HG02981 (cell line): ENCODE measurements around the gene NFKBIA.
"Not testable (repeated sequence)": the region's sequence is repeated elsewhere in the genome, so short reads cannot be mapped to it uniquely, and the experiment has no call there.

ENCODE experiments used
- ATAC-seq: cut with Tn5 transposase; IDR thresholded peaks from one replicate; pipeline ENCODE4 v1.9.1; 2021; ENCODE audit warnings: mild to moderate bottlenecking, moderate library complexity; ENCODE audit not compliant: unreplicated experiment

Gene NFKBIA

GRCh38 chr14:35392103-35392502 lies 12.4 kb downstream of the NFKBIA start:
- no peak for ATAC-seq

GRCh38 chr14:35391388-35391710 lies 13.2 kb downstream of the NFKBIA start:
- ATAC-seq, result no peak

DNA sequence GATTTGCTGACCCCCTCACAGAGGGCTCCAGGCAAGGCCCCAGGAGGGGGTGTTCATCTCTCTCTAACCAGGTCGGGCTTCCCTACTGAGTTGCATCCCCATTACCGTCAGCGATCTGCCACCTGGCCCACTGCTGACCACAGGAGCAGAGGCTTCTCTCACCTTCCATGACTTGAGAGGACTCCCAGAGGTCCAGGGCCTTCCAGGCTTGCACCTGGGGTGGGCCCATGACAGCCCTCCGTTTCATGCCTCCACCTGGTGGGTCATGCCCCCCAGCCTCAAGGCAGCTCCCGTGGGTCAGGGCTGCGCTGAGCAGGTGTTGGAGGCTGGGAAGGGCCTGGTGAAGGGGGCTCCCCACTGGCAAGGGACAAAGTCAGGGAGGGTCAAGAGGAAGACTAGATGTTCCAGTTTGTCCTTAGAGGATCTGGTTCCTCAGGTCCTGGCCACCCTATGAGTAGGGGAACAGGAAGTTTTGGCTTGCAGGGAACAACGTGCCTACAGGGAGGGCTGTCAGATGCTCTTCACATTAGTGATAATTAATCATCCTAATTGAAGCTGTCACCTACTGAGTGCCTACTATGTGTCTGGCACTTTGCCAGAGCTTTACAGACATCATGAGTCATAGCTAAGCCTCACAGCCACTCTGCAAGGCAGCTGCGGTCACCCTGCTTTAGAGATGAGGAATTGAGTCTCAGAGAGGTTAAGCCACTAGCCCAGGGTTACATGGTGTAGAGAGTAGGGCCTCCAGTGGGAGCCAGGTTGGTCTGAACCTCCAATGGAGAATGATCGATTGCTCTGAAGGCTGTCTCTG lies 13.8 kb downstream of the NFKBIA start:
- ATAC-seq, result no peak

DNA sequence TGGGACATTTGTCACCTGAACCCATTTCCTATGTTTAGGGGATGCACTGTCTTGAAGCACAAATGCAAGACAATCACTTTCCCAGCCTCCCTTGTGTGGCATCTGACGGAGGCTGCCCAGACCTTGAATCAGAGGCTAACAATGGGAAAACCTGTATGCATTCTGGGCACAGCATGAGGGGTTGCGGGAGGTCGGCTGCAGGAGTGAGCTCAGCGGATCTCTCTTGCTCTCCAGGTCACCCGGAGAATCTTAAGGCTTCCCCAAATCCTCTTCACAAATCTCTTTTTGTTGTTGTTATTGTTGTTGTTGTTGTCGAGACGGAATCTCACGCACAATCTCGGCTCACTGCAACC lies 15.3 kb downstream of the NFKBIA start:
- no peak for ATAC-seq

DNA sequence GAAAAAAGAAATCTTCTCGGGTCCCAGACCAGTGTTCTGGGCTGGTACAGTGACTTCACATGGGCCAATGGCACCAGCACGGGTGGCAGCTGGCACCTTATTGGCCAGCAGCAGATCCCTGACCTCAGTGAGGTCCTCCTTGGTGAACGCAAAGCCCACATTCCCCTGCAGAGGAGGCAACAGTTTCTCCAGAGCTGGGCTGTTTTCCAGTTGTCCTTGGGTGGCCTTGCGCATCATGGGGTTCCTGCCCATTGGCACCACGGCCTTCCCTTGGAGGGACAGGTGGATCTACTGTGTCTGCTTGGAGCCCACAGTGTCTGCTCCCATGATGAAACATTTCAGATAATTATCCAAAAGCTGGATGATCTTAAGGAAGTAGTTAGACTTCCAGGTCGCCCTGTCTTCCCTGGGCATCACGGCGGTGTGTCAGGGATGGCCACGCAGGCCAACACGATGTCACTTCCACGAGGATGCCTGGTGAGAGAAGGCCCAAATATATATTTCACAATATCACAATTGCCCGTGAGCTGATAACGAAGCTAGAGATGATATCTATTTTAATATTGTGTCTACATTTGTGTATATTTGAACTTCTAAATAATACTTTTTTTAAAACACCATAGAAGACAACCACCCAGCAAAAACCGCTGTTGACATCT lies 15.8 kb downstream of the NFKBIA start:
- ATAC-seq, result no peak

DNA sequence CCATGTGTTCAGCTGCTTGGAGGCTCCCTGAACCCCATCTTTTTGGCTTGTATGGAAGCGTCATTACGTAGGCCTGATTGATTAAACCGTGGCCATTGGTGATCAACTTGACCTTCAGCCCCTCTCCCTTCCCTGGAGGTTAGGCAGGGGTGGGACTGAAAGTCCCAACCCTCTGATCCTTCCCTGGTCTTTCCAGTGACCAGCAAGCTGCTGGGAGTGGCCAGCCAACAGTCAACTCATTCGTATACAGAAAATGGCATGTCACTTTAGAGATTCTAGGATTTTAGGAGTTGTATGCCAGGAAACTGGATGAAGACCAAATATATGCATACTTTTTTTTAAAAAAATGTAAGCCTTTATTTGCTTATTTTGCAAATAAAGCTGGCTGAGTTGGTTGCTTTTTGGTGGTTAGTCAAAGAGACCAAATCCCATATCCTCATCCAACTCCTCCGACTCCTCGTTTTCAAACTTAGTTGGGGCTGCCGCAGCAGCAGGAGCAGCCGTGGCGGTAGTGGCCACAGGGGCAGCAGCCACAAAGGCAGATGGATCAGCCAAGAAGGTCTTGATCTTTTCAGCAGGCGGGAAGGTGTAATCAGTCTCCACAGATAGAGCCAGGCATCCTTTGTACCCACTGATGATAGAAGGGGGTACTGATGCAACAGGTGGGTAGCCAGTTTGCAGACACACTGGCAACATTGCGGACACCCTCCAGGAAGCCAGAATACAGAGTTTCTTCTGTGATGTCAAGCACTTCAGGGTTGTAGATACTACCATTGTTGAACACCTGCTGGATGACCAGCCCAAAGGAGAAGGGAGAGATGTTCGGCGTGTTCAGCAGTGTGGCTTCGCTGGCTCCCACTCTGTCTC lies 16.6 kb downstream of the NFKBIA start:
- no peak for ATAC-seq

- no peak for ATAC-seq
These were observed 17.3 kb downstream of the NFKBIA start for GRCh38 chr14:35387219-35387618.

GRCh38 chr14:35386673-35387125 lies 17.9 kb downstream of the NFKBIA start:
- no peak for ATAC-seq

DNA sequence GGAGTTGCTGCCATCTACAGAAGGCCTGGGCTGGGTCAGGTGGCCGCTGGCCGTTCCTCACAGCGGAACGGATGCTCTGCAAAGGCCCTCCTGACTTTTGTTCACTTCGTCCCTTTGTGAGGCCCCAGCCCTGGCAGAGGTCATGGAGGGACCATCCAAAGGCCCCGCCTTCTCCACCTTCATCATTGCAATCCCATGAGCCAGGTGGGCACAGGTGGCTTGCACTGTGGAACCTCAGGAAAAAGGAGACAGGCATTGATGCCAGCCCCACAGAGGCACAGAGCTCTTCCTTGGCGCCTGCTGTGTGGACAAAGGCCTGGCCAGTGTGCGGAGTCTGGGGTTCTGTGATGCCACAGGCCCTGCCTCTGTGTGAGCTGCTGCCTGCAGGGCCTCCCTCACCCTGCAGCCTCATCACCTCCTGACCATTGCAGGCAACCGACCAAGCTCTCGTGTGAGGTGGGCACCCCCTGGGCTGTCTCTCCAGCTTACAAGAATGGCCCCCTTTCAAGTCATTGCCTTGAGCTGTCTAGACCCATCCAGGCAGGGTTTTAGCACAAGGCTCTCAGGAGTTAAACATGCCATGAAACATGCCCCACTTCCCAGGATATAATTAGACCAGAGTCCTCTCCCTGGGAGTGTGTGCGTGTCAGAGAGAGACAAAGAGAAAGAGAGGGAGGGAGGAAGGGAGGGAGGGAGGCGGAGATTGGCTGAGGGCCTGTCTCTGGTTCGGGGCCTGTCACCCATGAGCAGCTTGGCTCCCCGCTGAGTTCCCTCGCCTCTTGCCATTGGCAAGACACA lies 19.3 kb downstream of the NFKBIA start:
- ATAC-seq, result no peak

GRCh38 chr14:35384455-35385041 lies 20.0 kb downstream of the NFKBIA start:
- no peak for ATAC-seq

DNA sequence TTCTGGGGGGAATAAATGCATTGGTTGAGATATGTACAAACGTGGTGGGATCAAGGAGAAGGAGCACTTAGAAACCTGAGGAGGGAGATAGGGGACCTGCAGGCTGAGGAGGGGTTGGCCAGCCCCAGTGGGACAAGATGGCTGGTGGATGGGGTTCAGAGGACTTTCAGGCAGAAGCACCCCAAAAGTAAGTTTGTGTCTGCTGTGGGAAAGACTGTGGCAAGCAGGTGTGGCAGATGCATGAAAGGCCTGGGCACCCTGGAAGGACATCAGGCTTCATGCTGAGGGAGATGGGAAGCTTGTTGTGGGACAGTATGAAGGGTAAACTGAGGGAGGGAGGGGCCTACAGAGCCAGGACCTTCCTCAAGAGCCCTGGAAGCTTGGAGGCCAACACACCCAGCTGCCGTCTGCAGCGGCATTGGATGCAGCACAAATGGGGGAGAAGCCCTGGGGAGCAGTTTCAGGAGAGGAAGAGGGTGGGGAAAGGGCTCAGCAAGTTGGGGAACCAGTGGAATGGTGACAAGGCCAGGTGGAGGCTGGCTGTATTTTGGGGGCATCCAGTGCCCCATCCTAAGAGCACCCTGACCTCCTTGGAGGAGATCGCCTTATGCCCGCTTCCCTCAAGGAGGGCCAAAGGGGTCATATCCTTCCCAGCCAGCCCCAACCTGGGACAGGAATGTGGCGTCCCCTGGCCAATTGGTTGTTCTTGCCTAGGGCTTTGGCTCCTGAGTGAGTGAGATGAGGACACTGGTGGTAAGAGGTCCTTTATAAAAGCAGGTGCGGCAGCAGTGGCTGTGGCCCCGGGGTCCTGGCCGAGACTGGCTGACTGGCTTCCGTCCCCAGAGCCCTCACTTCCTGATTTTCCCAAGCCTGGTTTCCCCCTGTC lies 20.7 kb downstream of the NFKBIA start:
- ATAC-seq, result no peak

GRCh38 chr14:35380794-35381193 lies 23.8 kb downstream of the NFKBIA start:
- no peak for ATAC-seq

DNA sequence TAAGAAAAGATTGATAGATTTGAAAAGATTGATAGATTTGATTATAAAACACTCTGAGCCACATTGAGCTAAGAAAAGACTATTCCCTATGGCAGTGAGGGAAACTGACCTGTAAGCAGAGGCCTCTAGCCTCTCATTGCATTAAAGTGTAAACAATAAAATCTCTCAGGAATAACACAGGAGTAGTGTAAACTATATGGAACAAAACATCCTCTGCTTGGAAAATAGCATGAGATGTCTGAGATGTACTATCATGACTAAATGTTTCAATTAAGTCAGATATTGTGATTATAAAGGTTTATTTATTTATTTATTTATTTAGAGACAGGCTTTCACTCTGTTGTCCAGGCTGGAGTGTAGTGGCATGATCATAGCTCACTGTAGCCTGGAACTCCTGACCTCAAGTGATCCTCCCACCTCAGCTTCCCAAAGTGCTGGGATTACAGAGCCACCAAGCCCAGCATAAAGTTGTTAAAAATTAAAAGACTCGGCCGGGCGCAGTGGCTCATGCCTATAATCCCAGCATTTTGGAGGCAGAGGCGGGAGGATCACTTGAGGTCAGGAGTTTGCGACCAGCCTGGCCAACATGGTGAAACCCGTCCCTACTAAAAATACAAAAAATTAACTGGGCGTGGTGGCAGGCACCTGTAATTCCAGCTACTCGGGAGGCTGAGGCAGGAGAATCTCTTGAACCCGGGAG lies 25.2 kb downstream of the NFKBIA start:
- ATAC-seq, result not testable (repeated sequence)

DNA sequence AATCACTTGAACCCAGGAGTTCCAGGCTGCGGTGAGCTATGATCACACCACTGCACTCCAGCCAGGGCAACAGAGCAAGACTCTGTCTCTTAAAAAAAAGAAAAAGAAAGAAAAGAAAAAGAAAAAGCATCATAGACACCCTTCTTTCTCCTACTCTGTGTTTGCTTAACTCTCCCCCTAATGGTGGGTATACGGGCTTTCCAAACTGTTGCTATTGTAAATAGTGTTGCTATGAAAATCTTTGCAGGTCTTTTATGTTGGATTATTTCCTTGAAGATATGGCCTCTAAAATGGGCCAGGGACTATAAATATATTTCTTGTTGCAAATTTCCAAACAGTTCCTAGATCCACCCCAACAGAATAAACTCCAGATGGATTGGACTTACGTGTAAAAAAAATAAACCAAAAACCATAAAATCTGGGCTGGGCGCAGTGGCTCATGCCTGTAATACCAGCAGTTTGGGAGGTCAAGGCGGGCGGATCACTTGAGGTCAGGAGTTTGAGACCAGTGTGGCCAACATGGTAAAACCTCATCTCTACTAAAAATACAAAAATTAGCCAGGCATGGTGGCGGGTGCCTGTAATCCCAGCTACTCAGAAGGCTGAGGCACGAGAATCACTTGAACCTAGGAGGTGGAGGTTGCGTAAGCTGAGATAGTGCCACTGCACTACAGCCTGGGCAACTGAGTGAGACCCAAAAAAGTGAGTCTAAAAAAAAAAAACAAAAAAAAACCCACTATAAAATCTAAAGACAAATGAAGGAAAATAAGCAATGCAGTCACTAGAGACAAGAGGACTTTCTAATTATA lies 25.9 kb downstream of the NFKBIA start:
- ATAC-seq, result no peak

GRCh38 chr14:35375558-35376025 lies 29.0 kb downstream of the NFKBIA start:
- ATAC-seq, result no peak

DNA sequence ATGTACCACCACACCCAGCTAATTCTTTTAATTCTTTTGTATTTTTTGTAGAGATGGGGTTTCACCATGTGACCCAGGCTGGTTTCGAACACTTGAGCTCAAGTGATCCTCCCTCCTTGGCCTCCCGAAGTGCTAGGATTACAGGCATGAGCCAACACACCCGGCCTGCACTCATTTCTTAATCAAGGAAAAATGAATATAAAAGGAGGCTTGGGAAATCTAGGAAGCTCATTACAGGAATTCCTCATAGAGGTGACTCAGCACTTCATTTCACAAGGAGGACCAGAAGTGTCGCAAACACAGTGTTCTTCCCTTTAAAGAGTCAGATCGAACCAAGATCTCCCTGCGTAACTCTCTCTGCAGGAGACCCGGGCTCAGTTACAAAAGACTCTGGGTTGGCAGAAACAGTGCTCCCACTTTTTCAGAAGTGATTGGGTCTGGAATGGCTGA lies 30.3 kb downstream of the NFKBIA start:
- no peak for ATAC-seq

DNA sequence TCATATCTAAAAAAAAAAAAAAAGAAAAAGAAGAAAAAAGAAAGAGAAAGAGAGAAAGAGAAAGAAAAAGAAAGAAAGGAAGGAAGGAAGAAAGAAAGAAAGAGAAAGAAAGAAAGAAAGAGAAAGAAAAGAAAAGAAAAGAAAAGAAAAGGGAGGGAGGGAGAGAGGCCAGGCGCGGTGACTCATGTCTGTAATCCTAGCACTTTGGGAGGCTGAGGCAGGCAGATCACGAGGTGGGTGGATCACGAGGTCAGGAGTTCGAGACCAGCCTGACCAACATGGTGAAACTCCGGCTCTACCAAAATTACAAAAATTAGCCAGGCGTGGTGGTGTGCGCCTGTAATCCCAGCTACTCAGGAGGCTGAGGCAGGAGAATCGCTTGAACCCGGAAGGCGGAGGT lies 31.3 kb downstream of the NFKBIA start:
- ATAC-seq, result not testable (repeated sequence)

DNA sequence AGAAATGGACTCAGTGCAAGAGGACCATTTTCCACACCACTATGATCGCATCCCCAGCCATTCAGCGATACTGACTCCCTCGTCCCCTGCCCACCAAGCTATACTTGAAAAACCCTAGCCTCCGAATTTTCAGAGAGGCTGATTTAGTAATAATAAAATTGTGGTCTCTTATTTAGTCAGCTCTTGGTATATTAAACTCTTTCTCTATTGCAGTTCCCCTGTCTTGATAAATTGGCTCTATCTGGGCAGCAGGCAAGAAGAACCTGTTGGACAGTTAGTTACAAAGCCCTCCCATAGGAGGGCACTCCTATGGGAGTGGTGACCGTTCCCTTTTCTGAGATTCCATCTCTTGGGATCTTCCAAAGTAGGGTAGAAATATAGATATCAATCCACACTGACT lies 33.6 kb downstream of the NFKBIA start:
- ATAC-seq, result no peak
